PC-3 (cell line): ENCODE measurements around the gene GTF2A2. TPM values are rescaled to one million over a fixed set of nuclear protein-coding genes. Genes with fewer than 3 reads are reported as not detected.

ENCODE experiments used
- ATAC-seq: fragments of 200-7000 bp; cut with Tn5 transposase; 2 replicates; pipeline ENCODE4 v1.9.1; 2020; ENCODE audit warnings: mild to moderate bottlenecking, moderate library complexity
- BruUV-seq: library from RNA; stranded (reverse); fragments of 400-500 nt; replicated peaks from 2 replicates; lab custom pipeline; 2021; lab: Mats Ljungman, UMichigan
- CTCF ChIA-PET: fragments of 300-600 bp; sonication (Branson Sonifier 250); formaldehyde crosslinking; loops from one replicate; lab custom pipeline; 2022; ENCODE audit warnings: antibody characterized with exemption; lab: Charles Lee
- POLR2A ChIA-PET: fragments of 300-600 bp; sonication (Branson Sonifier 250); formaldehyde crosslinking; loops from one replicate; lab custom pipeline; 2022; ENCODE audit warnings: antibody characterized with exemption; ENCODE audit not compliant: unreplicated experiment; lab: Charles Lee
- DNase-seq: peaks from one replicate; pipeline ENCODE4 v3.0.0-alpha.2; 2015
- H2AFZ ChIP-seq: fragments of 300-600 bp; sonication (generic); 2 replicates; pipeline ENCODE4 v1.6.0; 2016; ENCODE audit warnings: antibody characterized with exemption, low read length
- H3F3A ChIP-seq: fragments of 300-600 bp; sonication (generic); one replicate; pipeline ENCODE4 v1.6.0; 2017; ENCODE audit warnings: antibody characterized with exemption, low read length, control low read depth, mild to moderate bottlenecking; ENCODE audit not compliant: unreplicated experiment
- H3K27ac ChIP-seq: fragments of 300-600 bp; sonication (generic); 2 replicates; pipeline ENCODE4 v1.5.1; 2016; ENCODE audit warnings: mild to moderate bottlenecking, low read length
- H3K27me3 ChIP-seq: fragments of 300-600 bp; sonication (generic); 2 replicates; pipeline ENCODE4 v1.6.1; 2016; ENCODE audit warnings: low read length, mixed read lengths
- H3K36me3 ChIP-seq: fragments of 300-600 bp; sonication (generic); 2 replicates; pipeline ENCODE4 v1.6.1; 2016; ENCODE audit warnings: low read depth, mixed run types, low read length, mixed read lengths
- H3K4me1 ChIP-seq: fragments of 300-600 bp; sonication (generic); 2 replicates; pipeline ENCODE4 v1.5.1; 2016; ENCODE audit warnings: low read length; ENCODE audit not compliant: insufficient read depth
- H3K4me2 ChIP-seq: fragments of 300-600 bp; sonication (generic); 2 replicates; pipeline ENCODE4 v1.6.0; 2016; ENCODE audit warnings: low read length
- H3K4me3 ChIP-seq: fragments of 300-600 bp; sonication (generic); 2 replicates; pipeline ENCODE4 v1.5.1; 2016; ENCODE audit warnings: mild to moderate bottlenecking, low read length, mixed read lengths
- H3K79me2 ChIP-seq: fragments of 300-600 bp; sonication (generic); 2 replicates; pipeline ENCODE4 v1.6.1; 2017; ENCODE audit warnings: low read length, mixed read lengths
- H3K9ac ChIP-seq: fragments of 300-600 bp; sonication (generic); 2 replicates; pipeline ENCODE4 v1.6.0; 2016; ENCODE audit warnings: mild to moderate bottlenecking, low read length
- H3K9me2 ChIP-seq: fragments of 300-600 bp; sonication (generic); replicated peaks from 2 replicates; pipeline ENCODE4 v1.6.1; 2016; ENCODE audit warnings: mixed run types, low read length, mixed read lengths
- H3K9me3 ChIP-seq: fragments of 300-600 bp; sonication (generic); 2 replicates; pipeline ENCODE4 v1.6.1; 2016; ENCODE audit warnings: low read length, mixed read lengths
- H4K20me1 ChIP-seq: fragments of 300-600 bp; sonication (generic); 2 replicates; pipeline ENCODE4 v1.6.1; 2016; ENCODE audit warnings: low read length, mixed read lengths
- CTCF ChIP-seq: fragments of 300-600 bp; sonication (generic); conservative IDR thresholded peaks from 2 replicates; pipeline ENCODE4 v1.5.1; 2017; ENCODE audit warnings: antibody characterized with exemption, low read depth, mild to moderate bottlenecking, low read length
- EZH2 ChIP-seq: fragments of 300-600 bp; sonication (generic); IDR thresholded peaks from one replicate; pipeline ENCODE4 v1.6.1; 2017; ENCODE audit warnings: antibody characterized with exemption, mild to moderate bottlenecking, low read length; ENCODE audit not compliant: unreplicated experiment
- EZH2phosphoT487 ChIP-seq: fragments of 300-600 bp; sonication (generic); IDR thresholded peaks from 2 replicates; pipeline ENCODE4 v1.6.1; 2018; ENCODE audit warnings: mild to moderate bottlenecking, antibody characterized with exemption, low read length, borderline replicate concordance
- intact Hi-C: fragments of 100-400 bp; cut with micrococcal nuclease; formaldehyde crosslinking; loops from 2 replicates; pipeline ENCODE4 v1.9.0; 2023
- total RNA-seq: library from RNA; depleted of rRNA; stranded (reverse); fragments of >200 nt; gene quantifications from 2 replicates; pipeline ENCODE4 v1.2.3, GENCODE V29; 2014

Gene GTF2A2
- total RNA-seq, 1 experiment from 2014 or later, result 83.9 TPM

- Histone ChIP-seq H3K9me3 (no peaks in the 10 kb centered on the region), H3K27me3 (no peaks in the 10 kb centered on the region), H3K36me3 (peaks cover 53% of the 10 kb centered on the region), H3K27ac (no peak overlapping the region), H3K9ac (no peak overlapping the region), H3K4me3 (no peak overlapping the region), H3K9me2 (no peaks in the 10 kb centered on the region), H3F3A (no peaks in the 10 kb centered on the region), H3K4me1 (no peaks in the 10 kb centered on the region), H3K79me2 (no peaks in the 10 kb centered on the region), H4K20me1 (no peaks in the 10 kb centered on the region), H3K4me2 (no peak overlapping the region), H2AFZ (no peak overlapping the region)
- no peak for DNase-seq
- TF ChIP-seq EZH2, result no peak
- no peak for TF ChIP-seq EZH2phosphoT487
- ChIA-PET CTCF (no interaction called here), POLR2A (no interaction called here)
- no TSS peak for BruUV-seq
- no peak for ATAC-seq
- intact Hi-C loops, result no loop called here
Measured at GRCh38 chr15:59676565-59676964, 19.2 kb upstream of the GTF2A2 start.

DNA sequence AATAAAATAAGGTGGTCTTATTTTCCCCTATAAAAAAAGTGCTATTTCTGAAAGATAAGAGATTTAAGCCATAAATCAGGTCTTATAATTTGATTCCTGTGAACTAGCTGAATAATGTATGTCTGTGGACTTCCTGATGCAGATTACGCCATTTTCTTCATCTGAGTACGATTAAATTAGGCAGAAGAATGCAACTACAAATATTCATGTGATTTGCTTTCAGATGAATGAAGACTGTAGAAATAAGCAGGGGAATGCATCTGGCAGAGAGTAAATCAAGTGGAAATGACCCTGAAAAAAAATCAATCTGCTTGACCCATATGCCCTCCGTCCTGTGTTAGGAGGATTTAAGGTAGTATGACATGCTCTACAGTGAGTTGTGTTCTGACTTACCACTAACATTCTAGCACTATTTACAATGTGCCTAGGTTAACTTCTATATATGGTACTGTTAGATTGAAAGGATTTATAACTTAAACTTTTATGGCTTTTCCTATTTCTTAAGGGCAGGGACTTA, 17.1 kb upstream of the GTF2A2 start:
- no peaks in the 10 kb centered on the region for H3K9me3 ChIP-seq
- DNase-seq, result no peak
- H4K20me1 ChIP-seq, result no peaks in the 10 kb centered on the region
- peaks cover 42% of the 10 kb centered on the region for H3K36me3 ChIP-seq
- BruUV-seq, result no TSS peak
- CTCF ChIA-PET, result no interaction called here
- H3F3A ChIP-seq, result no peaks in the 10 kb centered on the region
- no peaks in the 10 kb centered on the region for H3K9me2 ChIP-seq
- no peaks in the 10 kb centered on the region for H3K4me1 ChIP-seq
- no peak overlapping the region for H3K9ac ChIP-seq
- no peaks in the 10 kb centered on the region for H3K79me2 ChIP-seq
- intact Hi-C loops, result no loop called here
- H3K27ac ChIP-seq, result no peak overlapping the region
- no peak overlapping the region for H2AFZ ChIP-seq
- no peak overlapping the region for H3K4me3 ChIP-seq
- POLR2A ChIA-PET, result no interaction called here
- ATAC-seq, result no peak
- no peak for TF ChIP-seq EZH2
- TF ChIP-seq CTCF, result no peak
- TF ChIP-seq EZH2phosphoT487, result no peak
- H3K4me2 ChIP-seq, result no peak overlapping the region
- H3K27me3 ChIP-seq, result no peaks in the 10 kb centered on the region

- Histone ChIP-seq H3K4me1 (no peaks in the 10 kb centered on the region), H3K36me3 (peaks cover 23% of the 10 kb centered on the region), H3K79me2 (no peaks in the 10 kb centered on the region), H3K4me2 (no peak overlapping the region), H3K9me3 (no peaks in the 10 kb centered on the region), H3K4me3 (no peak overlapping the region), H3K27me3 (no peaks in the 10 kb centered on the region), H2AFZ (no peak overlapping the region), H3F3A (no peaks in the 10 kb centered on the region), H3K27ac (no peak overlapping the region), H3K9ac (no peak overlapping the region), H3K9me2 (no peaks in the 10 kb centered on the region), H4K20me1 (no peaks in the 10 kb centered on the region)
- BruUV-seq, result no TSS peak
- TF ChIP-seq EZH2 (no peak), EZH2phosphoT487 (no peak), CTCF (no peak)
- intact Hi-C loops, result no loop called here
- ChIA-PET POLR2A (no interaction called here), CTCF (no interaction called here)
- DNase-seq (no peak), ATAC-seq (no peak)
Measured at GRCh38 chr15:59668556-59668955, 11.2 kb upstream of the GTF2A2 start.
